SK-N-SH treated with all-trans-retinoic acid at 6 μM for 48 hours (cell line): ENCODE measurements around the gene MMUT.

Source experiments
- OSR1 ChIP-seq: fragments of 250-450 bp; sonication (Bioruptor Pico); IDR thresholded peaks from 2 replicates; pipeline ENCODE4 v1.8.0; 2022; ENCODE audit warnings: moderate library complexity, mild to moderate bottlenecking, inconsistent platforms
- POU6F1 ChIP-seq: fragments of 250-450 bp; sonication (Bioruptor Pico); IDR thresholded peaks from 2 replicates; pipeline ENCODE4 v1.8.0; 2021; ENCODE audit warnings: low read depth, mild to moderate bottlenecking, moderate library complexity, borderline replicate concordance
- TCF4 ChIP-seq: fragments of 250-450 bp; sonication (Bioruptor Pico); IDR thresholded peaks from 2 replicates; pipeline ENCODE4 v1.8.0; 2021; ENCODE audit warnings: mild to moderate bottlenecking, moderate library complexity, borderline replicate concordance
- ZFP3 ChIP-seq: fragments of 250-450 bp; sonication (Bioruptor Pico); IDR thresholded peaks from 2 replicates; pipeline ENCODE4 v1.5.0; 2020; ENCODE audit warnings: mild to moderate bottlenecking, moderate library complexity
- ZNF8 ChIP-seq: fragments of 450-650 bp; formaldehyde crosslinking; IDR thresholded peaks from 2 replicates; pipeline ENCODE4 v1.5.0; 2020; ENCODE audit warnings: mild to moderate bottlenecking, moderate library complexity
- TF ChIP-seq, protein P1 (sequence below): fragments of 250-450 bp; sonication (Bioruptor Pico); IDR thresholded peaks from 2 replicates; pipeline ENCODE4 v1.5.0; 2020; ENCODE audit warnings: mild to moderate bottlenecking, moderate library complexity
- TF ChIP-seq, protein P2 (sequence below): fragments of 250-450 bp; sonication (Bioruptor Pico); IDR thresholded peaks from 2 replicates; pipeline ENCODE4 v1.8.0; 2020; ENCODE audit warnings: mild to moderate bottlenecking, moderate library complexity, borderline replicate concordance

DNA sequence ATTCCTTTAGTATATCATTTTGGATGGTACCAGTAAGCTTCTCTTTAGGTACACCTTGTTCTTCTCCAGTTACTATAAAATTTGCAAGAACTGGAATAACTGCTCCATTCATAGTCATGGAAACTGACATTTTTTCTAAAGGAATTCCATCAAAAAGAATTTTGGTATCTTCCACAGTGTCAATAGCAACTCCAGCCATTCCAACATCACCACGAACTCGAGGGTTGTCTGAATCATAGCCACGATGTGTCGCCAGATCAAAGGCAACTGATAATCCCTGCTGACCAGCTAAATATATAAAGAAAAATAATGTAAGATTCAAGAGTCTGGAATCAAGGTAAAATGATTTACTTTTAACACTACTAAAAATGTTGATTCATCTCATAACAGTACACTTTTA is 5.3 kb downstream of the MMUT start:
- TF ChIP-seq OSR1 (CRISPR knock-in tag) = no peak
- TF ChIP-seq ZFP3 (CRISPR knock-in tag) = no peak
- TF ChIP-seq TCF4 = no peak
- TF ChIP-seq, protein P1, sequence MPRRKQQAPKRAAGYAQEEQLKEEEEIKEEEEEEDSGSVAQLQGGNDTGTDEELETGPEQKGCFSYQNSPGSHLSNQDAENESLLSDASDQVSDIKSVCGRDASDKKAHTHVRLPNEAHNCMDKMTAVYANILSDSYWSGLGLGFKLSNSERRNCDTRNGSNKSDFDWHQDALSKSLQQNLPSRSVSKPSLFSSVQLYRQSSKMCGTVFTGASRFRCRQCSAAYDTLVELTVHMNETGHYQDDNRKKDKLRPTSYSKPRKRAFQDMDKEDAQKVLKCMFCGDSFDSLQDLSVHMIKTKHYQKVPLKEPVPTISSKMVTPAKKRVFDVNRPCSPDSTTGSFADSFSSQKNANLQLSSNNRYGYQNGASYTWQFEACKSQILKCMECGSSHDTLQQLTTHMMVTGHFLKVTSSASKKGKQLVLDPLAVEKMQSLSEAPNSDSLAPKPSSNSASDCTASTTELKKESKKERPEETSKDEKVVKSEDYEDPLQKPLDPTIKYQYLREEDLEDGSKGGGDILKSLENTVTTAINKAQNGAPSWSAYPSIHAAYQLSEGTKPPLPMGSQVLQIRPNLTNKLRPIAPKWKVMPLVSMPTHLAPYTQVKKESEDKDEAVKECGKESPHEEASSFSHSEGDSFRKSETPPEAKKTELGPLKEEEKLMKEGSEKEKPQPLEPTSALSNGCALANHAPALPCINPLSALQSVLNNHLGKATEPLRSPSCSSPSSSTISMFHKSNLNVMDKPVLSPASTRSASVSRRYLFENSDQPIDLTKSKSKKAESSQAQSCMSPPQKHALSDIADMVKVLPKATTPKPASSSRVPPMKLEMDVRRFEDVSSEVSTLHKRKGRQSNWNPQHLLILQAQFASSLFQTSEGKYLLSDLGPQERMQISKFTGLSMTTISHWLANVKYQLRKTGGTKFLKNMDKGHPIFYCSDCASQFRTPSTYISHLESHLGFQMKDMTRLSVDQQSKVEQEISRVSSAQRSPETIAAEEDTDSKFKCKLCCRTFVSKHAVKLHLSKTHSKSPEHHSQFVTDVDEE (CRISPR knock-in tag) = no peak
- no peak for TF ChIP-seq POU6F1 (CRISPR knock-in tag)
- TF ChIP-seq, protein P2, sequence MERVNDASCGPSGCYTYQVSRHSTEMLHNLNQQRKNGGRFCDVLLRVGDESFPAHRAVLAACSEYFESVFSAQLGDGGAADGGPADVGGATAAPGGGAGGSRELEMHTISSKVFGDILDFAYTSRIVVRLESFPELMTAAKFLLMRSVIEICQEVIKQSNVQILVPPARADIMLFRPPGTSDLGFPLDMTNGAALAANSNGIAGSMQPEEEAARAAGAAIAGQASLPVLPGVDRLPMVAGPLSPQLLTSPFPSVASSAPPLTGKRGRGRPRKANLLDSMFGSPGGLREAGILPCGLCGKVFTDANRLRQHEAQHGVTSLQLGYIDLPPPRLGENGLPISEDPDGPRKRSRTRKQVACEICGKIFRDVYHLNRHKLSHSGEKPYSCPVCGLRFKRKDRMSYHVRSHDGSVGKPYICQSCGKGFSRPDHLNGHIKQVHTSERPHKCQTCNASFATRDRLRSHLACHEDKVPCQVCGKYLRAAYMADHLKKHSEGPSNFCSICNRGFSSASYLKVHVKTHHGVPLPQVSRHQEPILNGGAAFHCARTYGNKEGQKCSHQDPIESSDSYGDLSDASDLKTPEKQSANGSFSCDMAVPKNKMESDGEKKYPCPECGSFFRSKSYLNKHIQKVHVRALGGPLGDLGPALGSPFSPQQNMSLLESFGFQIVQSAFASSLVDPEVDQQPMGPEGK (CRISPR knock-in tag) = no peak
- no peak for TF ChIP-seq ZNF8 (CRISPR knock-in tag)
